ENCODE measurements around the gene EEFSEC. TPM values are rescaled to one million over a fixed set of nuclear protein-coding genes. Genes with fewer than 3 reads are reported as not detected.

The EEFSEC gene
- total RNA-seq, 2 experiments from 2014 or later, result 19.2 to 19.6 TPM

- CTCF ChIA-PET, result interaction anchor here (1.2 kb wide), 1 partner anchor 18 kb away, joined by 3 read pairs; no protein-coding TSS in a partner anchor
- POLR2A ChIA-PET, result no interaction called here
Measured at GRCh38 chr3:128263946-128264345, 110.7 kb downstream of the EEFSEC start.

GRCh38 chr3:128266453-128266852, 113.2 kb downstream of the EEFSEC start:
- Mint-ChIP-seq H3K27me3 (no peaks in the 10 kb centered on the region), H3K4me3 (no peak overlapping the region), H3K27ac (no peak overlapping the region), H3K4me1 (ENCODE audit: low read depth) (peaks cover 2% of the 10 kb centered on the region), H3K36me3 (ENCODE audit: low read depth) (peaks cover 11% of the 10 kb centered on the region), H3K9me3 (no peaks in the 10 kb centered on the region)
- intact Hi-C loops (cut with micrococcal nuclease), result no loop called here
- no peak for TF ChIP-seq CTCF (IDR thresholded peaks at IDR 0.05)
- DNase-seq, result no peak
- ChIA-PET CTCF (no interaction called here), POLR2A (no interaction called here)
- no peak for ATAC-seq

More at GRCh38 chr3:128263946-128264345, 110.7 kb downstream of the EEFSEC start:
- no peak for TF ChIP-seq CTCF (IDR thresholded peaks at IDR 0.05)
- Mint-ChIP-seq H3K4me1 (ENCODE audit: low read depth) (no peaks in the 10 kb centered on the region), H3K9me3 (peaks cover 9% of the 10 kb centered on the region), H3K27ac (no peak overlapping the region), H3K4me3 (no peak overlapping the region), H3K27me3 (no peaks in the 10 kb centered on the region), H3K36me3 (ENCODE audit: low read depth) (peaks cover 26% of the 10 kb centered on the region)
- no peak for ATAC-seq
- no peak for DNase-seq
- intact Hi-C loops (cut with micrococcal nuclease), result no loop called here

GRCh38 chr3:128267541-128267940, 114.3 kb downstream of the EEFSEC start:
- ChIA-PET POLR2A (no interaction called here), CTCF (interaction anchor here (2.1 kb wide), 1 partner anchor 10 kb away, joined by 6 read pairs; no protein-coding TSS in a partner anchor)
- ATAC-seq, result no peak
- Mint-ChIP-seq H3K27me3 (no peaks in the 10 kb centered on the region), H3K9me3 (no peaks in the 10 kb centered on the region), H3K4me3 (no peak overlapping the region), H3K4me1 (ENCODE audit: low read depth) (peaks cover 2% of the 10 kb centered on the region), H3K36me3 (ENCODE audit: low read depth) (peaks cover 10% of the 10 kb centered on the region), H3K27ac (no peak overlapping the region)
- DNase-seq, result no peak
- intact Hi-C loops (cut with micrococcal nuclease), result no loop called here
- TF ChIP-seq CTCF (IDR thresholded peaks at IDR 0.05), result no peak

GRCh38 chr3:128269006-128269775, 115.9 kb downstream of the EEFSEC start:
- no peak for DNase-seq
- H3K27me3 Mint-ChIP-seq, result no peaks in the 10 kb centered on the region
- H3K9me3 Mint-ChIP-seq, result no peaks in the 10 kb centered on the region
- POLR2A ChIA-PET, result no interaction called here
- CTCF ChIA-PET, result interaction anchor here (2.1 kb wide), 1 partner anchor 12 kb away, joined by 6 read pairs; no protein-coding TSS in a partner anchor
- H3K27ac Mint-ChIP-seq, result no peak overlapping the region
- no peak overlapping the region for H3K4me3 Mint-ChIP-seq
- TF ChIP-seq CTCF (IDR thresholded peaks at IDR 0.05), result no peak
- H3K36me3 Mint-ChIP-seq (ENCODE audit: low read depth), result peaks cover 6% of the 10 kb centered on the region
- intact Hi-C loops (cut with micrococcal nuclease), result no loop called here
- ATAC-seq, result no peak
- peaks cover 5% of the 10 kb centered on the region for H3K4me1 Mint-ChIP-seq (ENCODE audit: low read depth)

- no peaks in the 10 kb centered on the region for H3K27me3 Mint-ChIP-seq
- no peak for DNase-seq
- intact Hi-C loops (cut with micrococcal nuclease), result no loop called here
- no peak overlapping the region for H3K4me3 Mint-ChIP-seq
- no peak for TF ChIP-seq CTCF (IDR thresholded peaks at IDR 0.05)
- no peaks in the 10 kb centered on the region for H3K9me3 Mint-ChIP-seq
- CTCF ChIA-PET, result no interaction called here
- no peak overlapping the region for H3K27ac Mint-ChIP-seq
- POLR2A ChIA-PET, result no interaction called here
- peaks cover 5% of the 10 kb centered on the region for H3K36me3 Mint-ChIP-seq (ENCODE audit: low read depth)
- ATAC-seq, result no peak
- H3K4me1 Mint-ChIP-seq (ENCODE audit: low read depth), result peaks cover 8% of the 10 kb centered on the region
Measured at GRCh38 chr3:128269796-128270195, 116.5 kb downstream of the EEFSEC start.
